ENCODE results near the gene LDLR.

DNA sequence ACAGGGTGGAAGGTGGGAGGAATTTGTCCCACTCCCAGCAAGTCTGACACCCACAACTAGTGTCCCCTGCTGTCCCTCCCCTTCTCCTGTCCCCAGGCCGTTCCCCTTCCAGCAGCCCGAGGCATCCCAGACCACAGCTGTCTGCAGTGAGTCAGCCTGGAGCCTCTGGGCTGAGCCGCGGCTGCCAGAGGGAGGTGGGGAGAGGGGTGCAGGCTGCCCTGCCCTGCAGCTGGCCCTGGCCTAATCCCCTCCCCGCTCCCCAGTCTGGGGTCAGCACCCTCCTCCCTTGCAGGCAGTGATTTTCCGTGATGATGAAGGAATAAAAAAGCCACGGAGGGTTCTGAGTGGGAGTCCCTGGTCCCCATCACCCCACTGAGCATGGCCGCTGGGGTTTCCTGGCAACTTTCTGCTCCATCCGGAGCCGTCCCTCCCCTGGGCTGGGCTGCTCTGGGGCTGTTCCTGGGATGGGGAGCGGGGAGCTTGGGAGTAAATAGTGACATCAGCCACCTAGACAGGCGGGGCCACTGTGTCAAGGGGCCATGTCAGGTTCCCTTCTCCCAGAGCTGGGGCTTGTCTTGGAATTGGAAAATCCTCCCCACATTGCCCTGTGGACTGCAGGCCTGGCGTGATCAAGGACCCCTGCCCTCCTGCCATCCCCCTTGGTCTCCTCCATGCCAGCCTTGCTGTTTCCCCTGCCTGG is 49.5 kb downstream of the LDLR start:
- TF ChIP-seq, protein P1, sequence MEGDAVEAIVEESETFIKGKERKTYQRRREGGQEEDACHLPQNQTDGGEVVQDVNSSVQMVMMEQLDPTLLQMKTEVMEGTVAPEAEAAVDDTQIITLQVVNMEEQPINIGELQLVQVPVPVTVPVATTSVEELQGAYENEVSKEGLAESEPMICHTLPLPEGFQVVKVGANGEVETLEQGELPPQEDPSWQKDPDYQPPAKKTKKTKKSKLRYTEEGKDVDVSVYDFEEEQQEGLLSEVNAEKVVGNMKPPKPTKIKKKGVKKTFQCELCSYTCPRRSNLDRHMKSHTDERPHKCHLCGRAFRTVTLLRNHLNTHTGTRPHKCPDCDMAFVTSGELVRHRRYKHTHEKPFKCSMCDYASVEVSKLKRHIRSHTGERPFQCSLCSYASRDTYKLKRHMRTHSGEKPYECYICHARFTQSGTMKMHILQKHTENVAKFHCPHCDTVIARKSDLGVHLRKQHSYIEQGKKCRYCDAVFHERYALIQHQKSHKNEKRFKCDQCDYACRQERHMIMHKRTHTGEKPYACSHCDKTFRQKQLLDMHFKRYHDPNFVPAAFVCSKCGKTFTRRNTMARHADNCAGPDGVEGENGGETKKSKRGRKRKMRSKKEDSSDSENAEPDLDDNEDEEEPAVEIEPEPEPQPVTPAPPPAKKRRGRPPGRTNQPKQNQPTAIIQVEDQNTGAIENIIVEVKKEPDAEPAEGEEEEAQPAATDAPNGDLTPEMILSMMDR (IDR thresholded peaks at IDR 0.05 in 8 of 11, conservative IDR thresholded peaks at IDR 0.05 in 3 of 11) = no peak
- TF ChIP-seq POLR2A (IDR thresholded peaks at IDR 0.05) = no peak
